ENCODE measurements around the gene FAM120B. TPM values are rescaled to one million over a fixed set of nuclear protein-coding genes. Genes with fewer than 3 reads are reported as not detected.

Gene FAM120B
- total and polyA plus RNA-seq, 8 donors = 5.6 to 18.7 (median 11.7) TPM

DNA sequence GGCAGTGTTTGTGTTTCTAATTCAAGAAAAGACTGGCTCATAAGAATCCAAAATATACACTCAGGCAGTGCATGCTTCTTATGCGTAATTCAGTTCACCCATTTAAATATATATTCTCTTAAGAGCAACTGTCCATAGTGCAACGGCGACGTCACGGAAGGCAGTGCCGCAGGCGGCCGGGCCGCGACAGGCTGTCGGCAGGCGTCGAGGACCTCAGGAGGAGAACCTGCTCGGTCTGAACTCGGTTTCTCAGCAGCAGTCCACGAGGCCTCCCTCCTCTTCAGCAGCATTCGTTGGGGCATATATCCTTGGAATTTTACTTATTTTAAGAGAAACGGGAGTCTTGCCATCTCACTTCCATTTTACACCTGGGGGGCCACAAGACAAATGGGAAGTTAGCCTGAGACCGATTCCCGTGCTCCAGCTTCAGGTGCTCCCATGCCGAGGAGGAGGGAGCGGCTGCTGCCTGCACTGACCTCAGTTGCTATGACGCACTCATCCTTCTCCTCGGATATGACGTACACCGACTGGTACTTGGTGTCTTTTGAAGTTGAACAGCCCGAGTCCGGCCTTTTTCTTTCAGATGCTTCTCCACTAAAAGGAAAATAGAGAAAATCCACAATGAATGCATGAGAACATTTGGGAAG, 23.9 kb upstream of the FAM120B start:
- no peaks in the 10 kb centered on the region for H3K9me3 ChIP-seq
- TF ChIP-seq, protein P1, sequence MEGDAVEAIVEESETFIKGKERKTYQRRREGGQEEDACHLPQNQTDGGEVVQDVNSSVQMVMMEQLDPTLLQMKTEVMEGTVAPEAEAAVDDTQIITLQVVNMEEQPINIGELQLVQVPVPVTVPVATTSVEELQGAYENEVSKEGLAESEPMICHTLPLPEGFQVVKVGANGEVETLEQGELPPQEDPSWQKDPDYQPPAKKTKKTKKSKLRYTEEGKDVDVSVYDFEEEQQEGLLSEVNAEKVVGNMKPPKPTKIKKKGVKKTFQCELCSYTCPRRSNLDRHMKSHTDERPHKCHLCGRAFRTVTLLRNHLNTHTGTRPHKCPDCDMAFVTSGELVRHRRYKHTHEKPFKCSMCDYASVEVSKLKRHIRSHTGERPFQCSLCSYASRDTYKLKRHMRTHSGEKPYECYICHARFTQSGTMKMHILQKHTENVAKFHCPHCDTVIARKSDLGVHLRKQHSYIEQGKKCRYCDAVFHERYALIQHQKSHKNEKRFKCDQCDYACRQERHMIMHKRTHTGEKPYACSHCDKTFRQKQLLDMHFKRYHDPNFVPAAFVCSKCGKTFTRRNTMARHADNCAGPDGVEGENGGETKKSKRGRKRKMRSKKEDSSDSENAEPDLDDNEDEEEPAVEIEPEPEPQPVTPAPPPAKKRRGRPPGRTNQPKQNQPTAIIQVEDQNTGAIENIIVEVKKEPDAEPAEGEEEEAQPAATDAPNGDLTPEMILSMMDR (IDR thresholded peaks at IDR 0.05) = no peak
- intact Hi-C loops (cut with DNase I) = loop anchor here in 1 of 3 donors (10.0 kb wide), 1 partner anchor 98 kb away; no protein-coding TSS in a partner anchor
- no peak for FAIRE-seq
- DNase-seq = no peak
- no peak overlapping the region for H3K4me3 ChIP-seq
- ATAC-seq = no peak
- H3K36me3 ChIP-seq = peaks cover 0 to 21% (median 3%) of the 10 kb centered on the region in 3 donors
- WGBS, 2 donors = 93 to 96% methylated on average over 28 of the region's 28 CpGs
- peaks cover 0 to 8% (median 0%) of the 10 kb centered on the region in 3 donors for H3K4me1 ChIP-seq
- H3K27ac ChIP-seq = no peak overlapping the region
- no peaks in the 10 kb centered on the region for H3K27me3 ChIP-seq

DNA sequence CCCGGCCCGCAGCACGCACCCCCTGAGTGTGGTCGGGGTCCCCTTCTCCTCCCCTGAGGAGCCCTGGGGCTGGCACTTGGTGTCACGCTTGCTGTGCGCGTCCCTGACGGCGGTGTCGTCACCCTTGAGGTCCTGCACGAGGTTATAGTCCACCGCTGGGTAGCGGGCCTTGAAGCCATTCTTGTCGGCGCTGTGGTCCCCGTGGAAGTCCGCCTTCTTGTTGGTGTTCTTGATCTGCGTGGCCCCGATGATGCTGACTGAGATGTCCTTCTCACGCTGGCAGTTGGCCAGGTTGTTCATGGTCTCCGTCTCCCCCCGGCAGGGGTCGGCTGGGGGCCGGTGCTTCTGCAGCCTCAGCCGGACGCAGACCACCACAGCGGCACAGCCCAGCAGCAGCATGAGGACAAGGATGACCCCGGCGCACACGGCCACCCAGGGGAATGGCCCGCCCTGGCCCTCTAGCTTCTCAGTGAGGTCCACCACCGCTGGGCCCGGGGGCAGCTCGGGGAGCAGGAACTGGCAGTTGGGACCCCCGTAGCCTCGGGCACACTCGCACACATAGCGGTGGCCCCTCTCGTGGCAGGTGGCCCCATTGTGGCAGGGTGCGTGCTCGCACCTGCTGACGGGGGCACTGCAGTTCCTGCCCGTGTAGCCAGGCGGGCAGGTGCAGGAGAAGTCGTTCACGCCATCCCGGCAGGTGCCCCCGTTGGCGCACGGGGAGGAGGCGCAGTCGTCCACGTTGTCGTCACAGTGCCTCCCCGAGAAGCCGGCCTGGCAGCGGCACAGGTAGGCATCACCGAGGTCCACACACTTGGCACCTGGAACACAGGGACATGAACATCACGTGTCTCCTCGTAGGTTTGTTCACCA, 23.1 kb upstream of the FAM120B start:
- intact Hi-C loops (cut with DNase I) = loop anchor here in 1 of 3 donors (10.0 kb wide), 1 partner anchor 99 kb away; no protein-coding TSS in a partner anchor
- ATAC-seq (no peak), DNase-seq (no peak), FAIRE-seq (no peak)
- Histone ChIP-seq H3K27ac (no peak overlapping the region), H3K9me3 (no peaks in the 10 kb centered on the region), H3K27me3 (no peaks in the 10 kb centered on the region), H3K4me3 (no peak overlapping the region), H3K4me1 (peaks cover 0 to 11% (median 0%) of the 10 kb centered on the region in 3 donors), H3K36me3 (peaks cover 0 to 21% (median 3%) of the 10 kb centered on the region in 3 donors)
- WGBS, 2 donors = 94% methylated on average over 60 of the region's 60 CpGs
- TF ChIP-seq, protein P1 (IDR thresholded peaks at IDR 0.05) = no peak

GRCh38 chr6:170284126-170284773, 22.3 kb upstream of the FAM120B start:
- Histone ChIP-seq H3K4me3 (no peak overlapping the region), H3K4me1 (peaks cover 0 to 19% (median 4%) of the 10 kb centered on the region in 3 donors), H3K27ac (no peak overlapping the region), H3K36me3 (peaks cover 0 to 21% (median 3%) of the 10 kb centered on the region in 3 donors), H3K9me3 (no peaks in the 10 kb centered on the region), H3K27me3 (no peaks in the 10 kb centered on the region)
- 90 to 92% methylated on average over 14 to 15 of the region's 15 CpGs for WGBS, 2 donors
- no peak for FAIRE-seq
- no peak for DNase-seq
- no peak for ATAC-seq
- TF ChIP-seq, protein P1 (IDR thresholded peaks at IDR 0.05) = no peak
- intact Hi-C loops (cut with DNase I) = loop anchor here in 1 of 3 donors (10.0 kb wide), 1 partner anchor 99 kb away; no protein-coding TSS in a partner anchor

GRCh38 chr6:170284866-170285469, 21.6 kb upstream of the FAM120B start:
- intact Hi-C loops (cut with DNase I) = loop anchor here in 1 of 3 donors (10.0 kb wide), 1 partner anchor 100 kb away; no protein-coding TSS in a partner anchor
- Histone ChIP-seq H3K4me1 (peaks cover 0 to 19% (median 4%) of the 10 kb centered on the region in 3 donors), H3K27me3 (no peaks in the 10 kb centered on the region), H3K36me3 (peaks cover 0 to 21% (median 3%) of the 10 kb centered on the region in 3 donors), H3K27ac (no peak overlapping the region), H3K4me3 (no peak overlapping the region), H3K9me3 (no peaks in the 10 kb centered on the region)
- DNase-seq = no peak
- no peak for ATAC-seq
- TF ChIP-seq, protein P1 (IDR thresholded peaks at IDR 0.05) = no peak
- WGBS, 2 donors = 91 to 92% methylated on average over 24 of the region's 24 CpGs
- no peak for FAIRE-seq
